GM12865 (cell line): Measurements from ENCODE around the gene MRPL44.

Experiments
- DNase-seq: peaks from one replicate; pipeline ENCODE4 v3.0.0; 2010; ENCODE audit warnings: low read depth
- H3K4me3 ChIP-seq: 2 replicates; pipeline ENCODE4 v1.5.1; 2011; ENCODE audit warnings: mild to moderate bottlenecking, low read depth, low read length, control low read depth
- CTCF ChIP-seq: IDR thresholded peaks from 2 replicates; pipeline ENCODE4 v1.5.1; 2011; ENCODE audit warnings: low read length, control low read depth, low read depth, inconsistent platforms; ENCODE audit not compliant: insufficient read depth; ENCODE audit errors: missing control alignments

MRPL44 gene

DNA sequence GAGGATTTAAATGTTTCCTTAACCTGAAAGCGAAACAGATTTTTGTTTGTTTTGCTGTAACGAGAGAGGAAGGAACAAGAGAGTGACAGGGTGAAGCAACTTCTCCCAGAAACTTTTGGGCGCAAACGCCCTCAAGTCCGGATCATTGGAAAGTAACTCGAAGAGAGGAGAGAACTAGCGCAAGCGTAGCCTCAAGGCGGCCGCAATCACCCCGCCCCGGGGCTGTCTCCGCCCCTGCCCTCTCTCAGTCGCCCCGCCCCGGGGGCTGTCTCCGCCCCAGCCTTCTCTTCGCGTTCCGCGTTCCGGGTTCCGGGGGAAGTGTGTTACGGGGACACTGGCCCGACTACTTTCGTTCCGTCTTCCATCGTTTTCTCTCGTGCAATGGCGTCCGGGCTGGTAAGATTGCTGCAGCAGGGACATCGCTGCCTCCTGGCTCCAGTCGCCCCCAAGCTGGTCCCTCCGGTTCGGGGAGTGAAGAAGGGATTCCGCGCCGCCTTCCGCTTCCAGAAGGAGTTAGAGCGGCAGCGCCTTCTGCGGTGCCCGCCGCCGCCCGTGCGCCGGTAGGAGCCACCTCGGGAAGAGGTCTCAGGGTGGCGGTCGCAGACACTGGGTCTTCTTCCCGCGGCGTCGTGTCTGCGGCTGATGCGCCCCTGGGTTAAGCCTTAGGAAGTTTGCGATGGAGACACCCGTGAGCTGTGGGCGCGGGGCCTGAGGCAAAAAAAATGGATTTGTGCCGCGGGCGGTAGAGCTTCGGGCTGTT is at the start of gene MRPL44:
Gene MRPL44, plus strand, starts transcription at position 372 of the 760 bp plus-strand sequence. Its CDS starts 10 bp downstream, at position 382.
- TF ChIP-seq CTCF, result no peak
- peak within 1 kb of the TSS; percentile 93 for H3K4me3 ChIP-seq
- DNase-seq, result peak; percentile 96

- H3K4me3 ChIP-seq, result no peak overlapping the region
- DNase-seq, result no peak
- no peak for TF ChIP-seq CTCF
Measured at GRCh38 chr2:223908304-223908998, 48.8 kb upstream of the MRPL44 start.

GRCh38 chr2:223909001-223909741 is 48.1 kb upstream of the MRPL44 start:
- no peak for DNase-seq
- H3K4me3 ChIP-seq, result no peak overlapping the region
- no peak for TF ChIP-seq CTCF

DNA sequence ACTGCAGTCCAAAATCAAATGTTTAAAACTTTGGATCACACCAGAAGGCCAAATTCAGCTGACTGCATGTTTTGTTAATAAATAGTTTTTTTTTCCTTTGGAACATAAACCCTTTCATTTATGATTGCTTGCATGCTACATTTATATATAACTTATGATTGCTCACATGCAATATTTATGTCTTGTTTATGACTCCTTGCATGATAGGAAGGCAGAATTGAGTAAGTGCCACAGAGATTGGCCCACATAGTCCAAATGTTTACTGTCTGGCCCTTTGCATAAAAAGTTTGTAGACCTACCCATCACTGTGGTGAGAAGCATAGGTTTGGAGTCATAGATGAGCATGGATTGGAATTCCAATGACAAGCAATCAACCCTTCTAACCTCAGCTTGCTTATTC is 42.9 kb upstream of the MRPL44 start:
- TF ChIP-seq CTCF, result no peak
- DNase-seq, result no peak
- H3K4me3 ChIP-seq, result no peak overlapping the region

DNA sequence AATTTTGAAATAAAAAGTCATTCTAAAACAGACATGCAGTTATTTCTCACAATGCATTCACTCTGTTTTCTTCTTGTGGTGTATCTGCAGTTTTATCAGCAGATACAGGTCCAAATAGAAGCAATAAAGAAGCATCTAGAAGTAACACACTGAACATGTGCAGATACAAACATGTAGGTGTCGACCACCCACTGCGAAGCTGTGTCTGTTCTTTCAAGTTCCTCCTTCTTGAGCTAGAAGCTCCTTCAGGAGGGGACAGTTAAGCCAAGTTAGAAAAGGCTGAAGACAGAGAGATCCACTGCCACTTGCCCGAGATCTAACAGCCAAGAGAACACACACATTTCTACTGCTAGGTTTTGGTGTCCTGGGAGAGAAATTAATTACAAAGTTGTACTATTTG is 42.2 kb upstream of the MRPL44 start:
- no peak for DNase-seq
- H3K4me3 ChIP-seq, result no peak overlapping the region
- TF ChIP-seq CTCF, result no peak

DNA sequence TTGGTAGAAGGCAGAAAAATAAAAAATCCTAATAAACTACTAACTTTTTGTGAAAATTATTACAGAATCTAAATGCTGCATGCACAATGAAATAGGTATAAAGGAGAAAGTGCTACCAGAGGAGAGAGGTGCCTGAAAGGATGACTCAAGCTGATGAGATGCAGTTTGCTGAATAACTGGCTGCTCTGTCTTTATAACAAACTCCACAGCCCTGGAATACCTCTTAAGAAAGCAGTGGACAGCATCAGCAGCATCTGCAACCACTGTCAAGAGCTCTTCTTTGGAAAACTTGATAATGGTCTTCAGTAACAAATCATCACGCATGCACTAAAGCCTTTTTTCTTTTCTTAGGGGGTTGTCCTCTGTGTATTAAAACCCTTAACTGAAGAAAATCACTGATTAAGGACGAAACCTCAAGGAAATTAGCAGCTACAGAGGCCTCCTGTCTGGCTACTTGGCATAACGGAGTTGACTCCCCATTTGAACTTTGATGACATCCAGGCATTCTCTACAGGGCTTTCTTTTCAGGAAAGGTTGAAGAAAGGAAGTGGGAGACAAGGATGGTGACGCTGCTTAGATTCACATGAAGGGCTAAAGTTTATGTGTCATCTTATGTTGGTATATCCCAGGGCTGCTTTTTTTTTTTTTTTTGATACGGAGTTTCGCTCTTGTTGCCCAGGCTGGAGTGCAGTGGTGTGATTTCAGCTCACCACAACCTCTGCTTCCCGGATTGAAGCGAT is 40.9 kb upstream of the MRPL44 start:
- H3K4me3 ChIP-seq, result no peak overlapping the region
- no peak for DNase-seq
- no peak for TF ChIP-seq CTCF
